Left ventricle myocardium inferior (tissue), 1 donor: ENCODE results near the gene PTPRN2. TPM values are rescaled to one million over a fixed set of nuclear protein-coding genes. Genes with fewer than 3 reads are reported as not detected.
A peak's percentile ranks its signal among the peaks of the same experiment; 100 is the strongest.

Experiments used
- DNase-seq: peaks from one replicate; pipeline ENCODE4 v3.0.0-alpha.2; 2020
- H3K27ac ChIP-seq: fragments of 200-600 bp; replicated peaks from 2 replicates; pipeline ENCODE4 v1.8.0; 2021
- H3K27me3 ChIP-seq: fragments of 200-600 bp; 2 replicates; pipeline ENCODE4 v1.8.0; 2021; ENCODE audit warnings: low read depth
- H3K36me3 ChIP-seq: fragments of 200-600 bp; 2 replicates; pipeline ENCODE4 v1.8.0; 2021
- H3K4me1 ChIP-seq: fragments of 200-600 bp; 2 replicates; pipeline ENCODE4 v1.8.0; 2021
- H3K4me3 ChIP-seq: fragments of 200-600 bp; 2 replicates; pipeline ENCODE4 v1.8.0; 2021; ENCODE audit warnings: mild to moderate bottlenecking, moderate library complexity
- H3K9me3 ChIP-seq: fragments of 200-600 bp; replicated peaks from 2 replicates; pipeline ENCODE4 v1.8.0; 2021
- CTCF ChIP-seq: fragments of 200-600 bp; IDR thresholded peaks from 2 replicates; pipeline ENCODE4 v1.8.0; 2021; ENCODE audit warnings: antibody characterized with exemption, mild to moderate bottlenecking, borderline replicate concordance
- intact Hi-C: fragments of 100-400 bp; cut with micrococcal nuclease; formaldehyde crosslinking; loops from one replicate; pipeline ENCODE4 v1.11.0; 2022
- total RNA-seq: library from RNA; stranded (reverse); fragmentation: NEBNext Ultra II Directional; extraction: Animal tissue kit (Norgen Biotek cat#: 25700); gene quantifications from one replicate; pipeline ENCODE4 v1.2.1, GENCODE V29; 2021
- donor health status: DM: no; HTN: yes; CAD: no; lungs with severe emphysema.

PTPRN2 gene
- total RNA-seq, 1 donor from 2014 or later: 1.3 TPM

- Histone ChIP-seq H3K27me3 (peaks cover 97% of the 10 kb centered on the region), H3K4me3 (peak overlapping the region; percentile 67), H3K36me3 (no peaks in the 10 kb centered on the region), H3K27ac (no peak overlapping the region), H3K9me3 (no peaks in the 10 kb centered on the region), H3K4me1 (peaks cover 68% of the 10 kb centered on the region)
- intact Hi-C loops: no loop called here
- no peak for DNase-seq
- no peak for TF ChIP-seq CTCF
Observed at GRCh38 chr7:157689269-157690057, 898.2 kb downstream of the PTPRN2 start.

- H3K27me3 ChIP-seq: peaks cover 97% of the 10 kb centered on the region
Observed at GRCh38 chr7:157688533-157689268, 898.9 kb downstream of the PTPRN2 start.

GRCh38 chr7:157687845-157688532, 899.6 kb downstream of the PTPRN2 start:
- intact Hi-C loops: no loop called here
- peaks cover 70% of the 10 kb centered on the region for H3K4me1 ChIP-seq

More at GRCh38 chr7:157688533-157689268, 898.9 kb downstream of the PTPRN2 start:
- intact Hi-C loops: no loop called here
- H3K4me1 ChIP-seq: peaks cover 74% of the 10 kb centered on the region
- no peak for TF ChIP-seq CTCF
- no peaks in the 10 kb centered on the region for H3K36me3 ChIP-seq
- H3K4me3 ChIP-seq: peak overlapping the region; percentile 67
- H3K27ac ChIP-seq: no peak overlapping the region
- no peaks in the 10 kb centered on the region for H3K9me3 ChIP-seq
- DNase-seq: no peak

GRCh38 chr7:157687158-157687557, 900.5 kb downstream of the PTPRN2 start:
- Histone ChIP-seq H3K9me3 (no peaks in the 10 kb centered on the region), H3K4me3 (no peak overlapping the region), H3K27ac (no peak overlapping the region), H3K27me3 (peaks cover 97% of the 10 kb centered on the region), H3K4me1 (peaks cover 63% of the 10 kb centered on the region), H3K36me3 (no peaks in the 10 kb centered on the region)
- intact Hi-C loops: no loop called here
- TF ChIP-seq CTCF: no peak
- DNase-seq: no peak

More at GRCh38 chr7:157687845-157688532, 899.6 kb downstream of the PTPRN2 start:
- no peak for TF ChIP-seq CTCF
- Histone ChIP-seq H3K36me3 (no peaks in the 10 kb centered on the region), H3K27me3 (peaks cover 97% of the 10 kb centered on the region), H3K27ac (no peak overlapping the region), H3K4me3 (no peak overlapping the region), H3K9me3 (no peaks in the 10 kb centered on the region)
- no peak for DNase-seq

- intact Hi-C loops: no loop called here
- DNase-seq: no peak
- H3K36me3 ChIP-seq: no peaks in the 10 kb centered on the region
- H3K27ac ChIP-seq: no peak overlapping the region
- no peak for TF ChIP-seq CTCF
- no peaks in the 10 kb centered on the region for H3K9me3 ChIP-seq
- H3K4me1 ChIP-seq: peaks cover 55% of the 10 kb centered on the region
- no peak overlapping the region for H3K4me3 ChIP-seq
- peaks cover 97% of the 10 kb centered on the region for H3K27me3 ChIP-seq
Observed at GRCh38 chr7:157686285-157686894, 901.2 kb downstream of the PTPRN2 start.
